HEK293T (cell line): ENCODE data around the gene CHCHD1.
"Not testable (repeated sequence)": the region's sequence is repeated elsewhere in the genome, so short reads cannot be mapped to it uniquely, and the experiment has no call there.

Experiments used
- CTCF ChIA-PET: fragments of 350-600 bp; formaldehyde crosslinking; extraction: SDS; loops from one replicate; lab custom pipeline; 2021; ENCODE audit warnings: antibody characterized with exemption, inconsistent platforms; lab: Yijun Ruan, JAX
- POLR2A ChIA-PET: fragments of 350-600 bp; formaldehyde crosslinking; extraction: SDS; loops from one replicate; lab custom pipeline; 2020; ENCODE audit warnings: antibody characterized with exemption, inconsistent platforms; lab: Yijun Ruan, JAX
- DNase-seq: peaks from one replicate; pipeline ENCODE4 v3.0.0; 2012; ENCODE audit warnings: mixed read lengths; ENCODE audit errors: extremely low spot score
- ARNT ChIP-seq: fragments of 450-650 bp; IDR thresholded peaks from 2 replicates; pipeline ENCODE4 v1.6.1; 2017; ENCODE audit warnings: mild to moderate bottlenecking
- ELF4 ChIP-seq: fragments of 450-650 bp; IDR thresholded peaks from 2 replicates; pipeline ENCODE4 v1.6.1; 2017; ENCODE audit warnings: antibody characterized with exemption
- LEF1 ChIP-seq: fragments of 450-650 bp; IDR thresholded peaks from 2 replicates; pipeline ENCODE4 v1.6.1; 2017; ENCODE audit warnings: mild to moderate bottlenecking, borderline replicate concordance

The CHCHD1 gene

GRCh38 chr10:73828161-73828560 lies 46.3 kb downstream of the CHCHD1 start:
- CTCF ChIA-PET: no interaction called here
- POLR2A ChIA-PET: no interaction called here
- no peak for TF ChIP-seq ELF4
- TF ChIP-seq LEF1: no peak
- TF ChIP-seq ARNT: no peak
- no peak for DNase-seq

GRCh38 chr10:73829090-73829489 lies 47.2 kb downstream of the CHCHD1 start:
- POLR2A ChIA-PET, CTCF ChIA-PET, DNase-seq: not testable (repeated sequence)
